ENCODE measurements around the gene STKLD1.

The STKLD1 gene

GRCh38 chr9:133425049-133425632 lies 49.0 kb downstream of the STKLD1 start:
- no peak for TF ChIP-seq CTCF (IDR thresholded peaks at IDR 0.05)
- Histone ChIP-seq H3K4me3 (no peak overlapping the region), H3K27ac (no peak overlapping the region)
- DNase-seq (ENCODE audit: low spot score): no peak

- no peak for DNase-seq (ENCODE audit: low spot score)
- TF ChIP-seq CTCF (IDR thresholded peaks at IDR 0.05): no peak
- H3K4me3 ChIP-seq: no peak overlapping the region
- no peak overlapping the region for H3K27ac ChIP-seq
Observed at GRCh38 chr9:133426011-133426410, 49.8 kb downstream of the STKLD1 start.

DNA sequence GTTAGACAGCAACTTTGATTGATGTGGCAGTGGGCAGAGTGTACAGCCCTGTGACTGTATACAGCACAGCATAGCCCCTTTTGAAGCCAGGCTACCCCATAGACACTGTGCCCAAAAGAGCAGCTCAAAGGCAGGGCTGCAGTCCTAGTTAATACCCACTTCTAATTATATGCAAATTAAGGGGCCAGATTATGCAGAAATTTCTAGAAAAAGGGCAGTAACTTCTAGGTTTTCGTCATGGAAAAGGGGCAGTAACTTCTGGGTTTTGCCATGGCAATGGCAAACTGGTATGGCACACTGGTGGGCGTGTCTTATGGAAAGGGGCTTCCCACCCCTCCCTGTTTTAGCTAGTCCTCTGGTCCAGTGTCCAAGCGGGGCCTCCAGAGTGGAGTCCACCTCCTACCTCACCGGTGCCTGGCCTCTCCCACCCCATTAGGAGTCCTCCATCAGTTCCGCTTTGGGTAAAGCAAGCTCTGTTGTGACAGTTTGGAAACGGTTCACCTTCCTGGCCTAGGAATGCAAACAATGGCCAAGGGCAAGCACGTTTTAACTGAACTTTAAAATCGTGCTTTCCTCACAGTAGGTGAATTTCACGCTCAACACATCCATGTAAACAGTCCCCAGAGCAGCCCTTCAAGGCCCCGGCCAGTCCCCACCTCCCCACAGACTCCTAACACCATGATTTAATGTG lies 51.6 kb downstream of the STKLD1 start:
- H3K27ac ChIP-seq: no peak overlapping the region
- no peak for TF ChIP-seq CTCF (IDR thresholded peaks at IDR 0.05)
- peak overlapping the region; percentile 72 for H3K4me3 ChIP-seq
- DNase-seq (ENCODE audit: low spot score): no peak

DNA sequence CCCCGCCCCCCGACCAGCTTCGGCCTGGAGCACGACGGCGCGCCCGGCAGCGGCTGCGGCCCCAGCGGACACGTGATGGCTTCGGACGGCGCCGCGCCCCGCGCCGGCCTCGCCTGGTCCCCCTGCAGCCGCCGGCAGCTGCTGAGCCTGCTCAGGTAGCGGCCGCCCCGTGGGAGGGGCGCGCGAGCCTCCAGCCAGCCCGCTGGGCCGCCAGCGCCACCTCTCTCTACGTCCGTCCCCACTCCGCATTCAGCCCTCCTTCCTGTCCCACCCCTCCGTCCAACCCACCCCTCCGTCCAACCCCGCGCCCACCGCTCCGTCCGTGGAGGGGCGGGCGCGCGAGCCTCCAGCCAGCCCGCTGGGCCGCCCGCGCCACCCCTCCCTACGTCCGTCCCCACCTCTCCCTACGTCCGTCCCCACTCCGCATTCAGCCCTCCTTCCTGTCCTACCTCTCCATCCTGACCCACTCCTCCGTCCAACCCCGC lies 52.5 kb downstream of the STKLD1 start:
- H3K27ac ChIP-seq: no peak overlapping the region
- no peak for TF ChIP-seq CTCF (IDR thresholded peaks at IDR 0.05)
- H3K4me3 ChIP-seq: peak overlapping the region; percentile 72
- DNase-seq (ENCODE audit: low spot score): no peak

DNA sequence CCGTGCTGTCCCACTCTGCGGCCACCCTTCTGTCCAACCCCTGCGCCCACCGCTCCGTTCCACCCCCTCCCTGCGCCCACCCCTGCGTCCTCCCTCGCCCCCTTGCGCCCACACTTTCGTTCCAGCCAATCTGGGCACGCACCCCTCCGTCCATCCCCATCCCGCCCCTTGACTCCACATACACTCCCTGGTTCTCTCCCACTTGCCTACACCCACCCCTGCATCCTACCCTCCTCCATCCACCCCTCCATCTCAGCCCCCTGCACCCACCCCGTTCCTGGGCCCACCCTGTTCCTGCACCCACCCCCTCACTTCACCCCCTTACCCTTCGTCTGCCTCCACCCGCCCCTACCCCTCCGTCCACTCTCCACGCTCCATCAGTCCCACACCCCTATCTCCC lies 53.0 kb downstream of the STKLD1 start:
- DNase-seq (ENCODE audit: low spot score): no peak
- Histone ChIP-seq H3K27ac (no peak overlapping the region), H3K4me3 (peak overlapping the region; percentile 72)
- TF ChIP-seq CTCF (IDR thresholded peaks at IDR 0.05): no peak

DNA sequence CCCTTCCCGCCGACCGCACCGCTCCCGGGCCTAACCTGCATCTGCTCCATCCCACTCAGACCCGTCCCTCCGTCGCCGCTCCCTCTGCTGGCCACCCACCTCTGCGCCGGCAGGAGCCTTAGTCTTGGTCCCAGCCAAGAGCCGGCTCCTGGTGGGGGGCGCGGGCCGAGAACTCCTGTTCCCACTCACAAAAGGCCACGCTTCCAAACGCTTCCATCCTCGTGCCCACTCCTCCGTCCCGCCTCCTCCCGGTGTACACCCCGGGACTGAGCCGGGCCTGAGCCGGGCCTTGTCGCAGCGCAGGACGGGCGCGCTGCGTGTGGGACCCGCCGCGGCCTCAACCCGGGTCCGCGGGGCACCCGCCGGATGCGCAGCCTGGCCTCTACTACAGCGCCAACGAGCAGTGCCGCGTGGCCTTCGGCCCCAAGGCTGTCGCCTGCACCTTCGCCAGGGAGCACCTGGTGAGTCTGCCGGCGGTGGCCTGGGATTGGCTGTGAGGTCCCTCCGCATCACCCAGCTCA lies 53.5 kb downstream of the STKLD1 start:
- Histone ChIP-seq H3K27ac (no peak overlapping the region), H3K4me3 (peak overlapping the region; percentile 72)
- no peak for DNase-seq (ENCODE audit: low spot score)
- TF ChIP-seq CTCF (IDR thresholded peaks at IDR 0.05): no peak

DNA sequence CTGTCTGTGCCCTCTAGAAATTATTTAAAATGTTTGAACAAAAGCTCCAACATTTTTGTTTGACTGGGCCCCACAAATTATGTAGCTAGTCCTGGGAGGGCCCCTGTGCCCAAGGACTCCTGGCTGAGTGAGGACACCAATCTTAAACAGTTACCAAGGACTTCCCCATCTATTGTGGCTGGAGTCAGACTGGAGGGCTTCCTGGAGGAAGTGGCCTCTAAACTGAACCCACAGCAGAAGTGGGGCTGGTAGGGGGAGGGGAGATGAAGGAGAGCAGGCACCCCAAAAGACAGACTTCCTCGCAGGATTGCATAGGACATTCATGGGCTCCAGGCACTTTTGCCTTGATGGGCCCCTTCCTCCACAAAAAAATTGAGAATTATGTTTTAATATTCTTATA lies 54.1 kb downstream of the STKLD1 start:
- Histone ChIP-seq H3K27ac (no peak overlapping the region), H3K4me3 (no peak overlapping the region)
- no peak for TF ChIP-seq CTCF (IDR thresholded peaks at IDR 0.05)
- no peak for DNase-seq (ENCODE audit: low spot score)
